HG02840 (cell line): ENCODE measurements around the gene EP400.

ENCODE experiments used
- ATAC-seq: cut with Tn5 transposase; IDR thresholded peaks from one replicate; pipeline ENCODE4 v1.9.1; 2021; ENCODE audit warnings: mild to moderate bottlenecking, moderate library complexity, moderate number of reproducible peaks; ENCODE audit not compliant: unreplicated experiment, low FRiP score

EP400 gene

DNA sequence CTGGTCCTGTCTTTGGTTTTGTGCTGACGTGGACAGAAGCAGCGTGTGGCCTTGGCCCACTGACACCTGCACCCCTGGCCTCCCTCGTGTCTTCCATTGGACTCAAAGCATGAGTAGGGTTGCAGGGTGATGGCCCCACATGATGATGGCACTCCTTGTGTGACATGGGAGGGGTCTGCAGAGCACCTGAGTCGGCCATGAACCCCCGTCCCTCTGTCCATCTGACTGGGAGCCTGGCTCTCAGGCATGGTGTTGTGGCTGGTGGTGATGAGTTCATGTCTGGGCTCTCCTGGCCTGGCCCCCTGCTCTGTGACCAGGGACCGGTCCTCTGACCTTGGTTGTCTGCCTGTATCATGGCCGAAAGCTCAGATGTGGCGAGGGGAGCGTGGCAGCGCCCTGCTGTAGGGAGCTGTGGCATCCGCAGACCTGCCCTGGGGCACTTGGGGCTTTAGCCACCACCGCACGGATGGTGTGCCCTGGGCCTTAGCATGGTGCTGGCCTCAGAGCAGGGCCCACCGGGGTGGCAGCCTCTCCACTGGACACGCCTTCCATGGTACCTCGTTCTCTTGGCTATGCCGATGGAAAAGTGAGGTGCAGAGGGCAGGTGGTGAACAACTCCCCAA is 38.6 kb upstream of the EP400 start:
- ATAC-seq, result no peak

DNA sequence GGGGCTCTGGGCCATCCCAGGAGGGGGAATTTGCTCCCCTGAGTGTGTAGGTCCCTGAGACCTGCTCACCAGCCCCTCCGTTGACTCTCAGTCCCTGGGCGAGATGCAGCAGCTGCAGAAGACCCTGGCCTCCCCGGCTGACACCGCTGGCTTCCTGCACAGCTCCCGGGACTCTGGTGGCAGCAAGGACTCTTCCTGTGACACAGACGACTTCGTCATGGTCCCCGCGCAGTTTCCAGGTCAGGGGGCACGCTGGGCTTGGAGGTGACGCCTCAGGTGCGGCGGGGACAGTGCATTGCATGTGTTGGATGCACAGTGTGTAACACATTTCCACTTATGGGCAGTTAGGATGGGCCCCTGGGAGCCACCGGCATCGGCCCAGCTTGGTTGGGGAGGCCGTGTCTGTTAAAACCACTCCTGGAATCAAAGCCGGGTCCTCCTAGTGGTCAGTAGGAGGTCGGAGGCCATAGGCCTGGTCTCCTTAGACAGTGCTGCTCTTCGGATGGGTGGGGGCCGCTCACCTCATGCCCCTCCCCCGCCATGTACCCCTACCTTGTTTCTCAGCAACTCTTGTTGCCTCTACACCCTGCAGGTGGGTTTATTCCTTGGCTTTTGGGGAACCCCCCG is 37.8 kb upstream of the EP400 start:
- ATAC-seq, result no peak

- ATAC-seq, result no peak
Observed at GRCh38 chr12:131912518-131913274, 37.0 kb upstream of the EP400 start.

GRCh38 chr12:131913666-131914065 is 36.1 kb upstream of the EP400 start:
- ATAC-seq, result no peak

GRCh38 chr12:131914179-131914702 is 35.5 kb upstream of the EP400 start:
- no peak for ATAC-seq

DNA sequence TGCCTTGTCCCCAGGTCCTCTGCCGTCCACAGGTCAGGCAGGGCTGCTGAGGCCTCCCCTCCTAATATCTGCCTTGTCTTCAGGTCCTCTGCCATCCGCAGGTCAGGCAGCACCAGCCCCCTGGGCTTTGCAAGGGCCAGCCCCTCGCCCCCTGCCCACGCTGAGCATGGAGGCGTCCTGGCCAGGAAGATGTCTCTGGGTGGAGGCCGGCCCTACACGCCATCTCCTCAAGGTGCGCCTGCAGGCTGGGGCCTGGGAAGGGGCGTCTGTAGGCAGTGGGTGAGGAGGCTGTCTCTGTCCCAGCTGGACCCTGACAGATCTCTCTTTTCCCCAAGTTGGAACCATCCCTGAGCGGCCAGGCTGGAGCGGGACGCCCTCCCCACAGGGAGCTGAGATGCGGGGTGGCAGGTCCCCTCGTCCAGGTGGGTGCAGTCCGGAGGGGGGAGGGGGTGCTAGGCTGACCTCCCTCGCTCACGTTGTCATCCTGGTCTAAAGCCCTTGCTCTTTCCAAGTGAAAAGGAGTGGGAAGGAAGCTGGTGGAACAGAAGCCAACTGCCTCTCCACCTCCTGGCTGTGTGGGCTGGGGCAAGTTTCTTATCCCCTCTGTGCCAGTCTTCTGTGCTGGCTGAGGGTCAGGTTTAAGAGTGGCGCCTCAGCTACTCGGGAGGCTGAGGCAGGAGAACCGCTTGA is 34.6 kb upstream of the EP400 start:
- ATAC-seq, result no peak

GRCh38 chr12:131915823-131916222 is 33.9 kb upstream of the EP400 start:
- no peak for ATAC-seq

DNA sequence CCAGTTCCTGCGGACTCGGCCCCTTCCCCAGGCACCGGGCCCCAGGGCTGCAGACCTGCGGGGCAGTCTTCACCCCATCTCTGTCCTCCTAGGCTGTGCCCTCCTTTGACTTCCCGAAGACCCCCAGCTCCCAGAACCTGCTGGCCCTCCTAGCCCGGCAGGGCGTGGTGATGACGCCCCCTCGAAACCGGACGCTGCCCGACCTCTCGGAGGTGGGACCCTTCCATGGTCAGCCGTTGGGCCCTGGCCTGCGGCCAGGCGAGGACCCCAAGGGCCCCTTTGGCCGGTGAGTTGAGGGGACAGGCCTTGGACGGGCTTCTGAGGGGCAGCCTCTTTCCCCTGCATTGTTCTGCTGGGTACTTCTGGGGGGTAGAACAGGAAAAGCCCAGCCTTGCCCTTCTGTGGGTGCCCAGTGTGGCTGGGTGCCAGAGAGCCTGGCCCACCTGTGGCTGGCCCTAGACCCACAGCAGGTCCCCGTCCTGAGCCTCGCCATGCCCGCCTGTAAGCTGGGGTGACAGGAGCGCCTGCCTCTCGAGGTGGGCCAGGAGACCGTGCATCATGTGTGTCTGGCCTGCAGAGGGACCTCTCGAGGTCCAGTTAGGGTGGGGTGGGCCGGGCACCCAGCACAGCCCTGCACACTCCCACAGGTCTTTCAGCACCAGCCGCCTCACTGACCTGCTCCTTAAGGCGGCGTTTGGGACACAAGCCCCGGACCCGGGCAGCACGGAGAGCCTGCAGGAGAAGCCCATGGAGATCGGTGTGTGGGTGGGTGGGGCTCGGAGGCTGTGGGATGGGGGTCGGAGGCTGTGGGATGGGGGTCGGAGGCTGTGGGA is 33.2 kb upstream of the EP400 start:
- ATAC-seq, result no peak

DNA sequence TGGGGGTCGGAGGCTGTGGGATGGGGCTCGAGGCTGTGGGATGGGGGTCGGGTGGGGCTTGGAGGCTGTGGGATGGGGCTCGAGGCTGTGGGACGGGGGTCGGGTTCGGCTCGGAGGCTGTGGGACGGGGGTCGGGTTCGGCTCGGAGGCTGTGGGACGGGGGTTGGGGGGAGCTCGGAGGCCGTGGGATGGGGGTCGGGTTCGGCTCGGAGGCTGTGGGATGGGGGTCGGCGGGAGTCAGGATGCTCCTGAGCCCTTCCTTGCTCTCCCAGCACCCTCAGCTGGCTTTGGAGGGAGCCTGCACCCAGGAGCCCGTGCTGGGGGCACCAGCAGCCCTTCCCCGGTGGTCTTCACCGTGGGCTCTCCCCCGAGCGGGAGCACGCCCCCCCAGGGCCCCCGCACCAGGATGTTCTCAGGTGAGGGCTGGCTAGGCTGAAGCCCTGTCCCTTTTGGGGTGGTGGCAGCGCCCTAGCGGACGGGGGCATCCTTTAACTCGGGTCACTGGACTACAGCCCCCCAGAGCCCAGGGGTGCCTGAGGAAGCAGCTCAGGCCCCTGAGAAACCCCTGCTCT is 32.5 kb upstream of the EP400 start:
- ATAC-seq, result no peak

DNA sequence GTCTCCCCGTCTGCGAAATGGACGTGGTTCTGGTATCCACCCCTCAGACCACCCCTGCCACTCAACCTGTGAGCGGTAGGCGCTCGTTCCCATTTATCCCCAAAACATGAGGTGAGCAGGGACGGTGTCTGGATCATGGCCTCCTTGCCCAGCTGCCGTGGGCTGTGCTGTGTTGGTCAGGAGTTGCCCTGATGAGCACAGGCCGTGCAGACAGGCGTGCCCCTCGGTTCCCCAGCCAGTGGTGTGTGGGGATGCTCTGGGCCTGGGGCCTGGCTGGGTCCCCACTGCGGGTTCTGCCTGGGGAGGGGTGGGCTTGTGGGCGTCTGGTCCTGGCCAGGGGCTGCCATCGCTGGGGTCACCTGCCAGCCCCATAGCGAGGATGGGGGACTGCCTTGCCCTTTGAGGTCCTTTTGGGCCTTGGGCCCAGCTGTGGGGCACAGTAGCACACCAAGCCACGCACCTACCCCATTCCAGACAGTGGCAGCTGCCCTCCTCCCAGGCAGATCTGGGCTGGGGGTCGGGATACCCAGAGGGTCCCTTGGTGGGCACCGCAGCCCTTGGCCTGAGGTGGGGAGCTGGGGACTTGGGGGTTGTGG is 31.9 kb upstream of the EP400 start:
- ATAC-seq, result no peak

DNA sequence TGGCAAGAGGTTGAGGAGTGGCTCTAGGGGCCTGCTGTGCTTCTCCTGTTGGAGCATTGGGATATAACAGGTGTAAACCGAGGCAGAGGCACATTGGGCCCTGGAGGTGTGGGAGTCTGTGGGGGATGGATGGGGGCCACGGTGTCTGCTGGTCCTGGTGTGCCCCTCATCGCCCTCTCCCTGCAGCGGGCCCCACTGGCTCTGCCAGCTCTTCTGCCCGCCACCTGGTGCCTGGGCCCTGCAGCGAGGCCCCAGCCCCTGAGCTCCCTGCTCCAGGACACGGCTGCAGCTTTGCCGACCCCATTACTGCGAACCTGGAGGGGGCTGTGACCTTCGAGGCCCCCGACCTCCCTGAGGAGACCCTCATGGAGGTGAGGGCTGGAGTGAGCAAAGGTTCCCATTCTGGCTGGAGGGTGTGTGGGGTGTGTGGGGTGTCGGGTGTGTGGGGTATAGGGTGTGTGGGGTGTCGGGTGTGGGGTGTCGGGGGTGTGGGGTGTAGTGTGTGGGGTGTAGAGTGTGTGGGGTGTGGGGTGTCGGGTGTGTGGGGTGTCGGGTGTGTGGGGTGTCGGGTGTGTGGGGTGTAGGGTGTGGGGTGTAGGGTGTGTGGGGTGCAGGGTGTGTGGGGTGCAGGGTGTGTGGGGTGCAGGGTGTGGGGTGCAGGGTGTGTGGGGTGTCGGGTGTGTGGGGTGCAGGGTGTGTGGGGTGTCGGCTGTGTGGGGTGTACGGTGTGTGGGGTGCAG is 31.3 kb upstream of the EP400 start:
- ATAC-seq, result no peak

GRCh38 chr12:131919051-131919347 is 30.7 kb upstream of the EP400 start:
- ATAC-seq, result no peak

DNA sequence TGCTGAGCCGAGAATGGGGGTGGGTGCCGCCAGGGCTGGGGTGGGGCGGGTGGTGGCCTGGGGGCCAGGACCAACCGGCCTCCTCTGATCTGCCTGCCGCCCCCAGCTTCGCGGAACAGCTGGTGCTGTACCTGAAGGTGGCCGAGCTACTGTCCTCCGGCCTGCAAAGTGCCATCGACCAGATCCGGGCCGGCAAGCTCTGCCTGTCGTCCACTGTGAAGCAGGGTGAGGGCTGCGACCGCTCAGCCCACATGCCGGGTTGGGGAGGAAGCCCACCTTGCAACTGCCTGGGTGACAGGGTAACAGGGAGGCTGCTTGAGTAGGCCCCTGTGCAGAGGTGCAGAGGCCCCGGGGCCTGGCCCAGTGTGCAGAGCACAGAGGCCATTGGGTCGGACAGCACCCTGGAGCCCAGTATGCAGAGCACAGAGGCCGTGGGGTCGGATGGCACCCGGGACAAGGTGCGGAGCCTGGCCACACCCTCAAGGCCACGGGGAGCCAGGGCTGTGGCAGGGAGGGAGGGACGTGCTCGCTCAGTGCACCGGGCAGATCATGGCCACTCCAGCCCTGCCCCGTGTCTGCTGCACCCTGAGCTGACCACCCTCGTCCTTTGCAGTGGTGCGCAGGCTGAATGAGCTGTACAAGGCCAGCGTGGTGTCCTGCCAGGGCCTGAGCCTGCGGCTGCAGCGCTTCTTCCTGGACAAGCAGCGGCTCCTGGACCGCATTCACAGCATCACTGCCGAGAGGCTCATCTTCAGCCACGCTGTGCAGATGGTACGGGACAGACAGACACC is 30.2 kb upstream of the EP400 start:
- ATAC-seq, result no peak

GRCh38 chr12:131920157-131920508 is 29.6 kb upstream of the EP400 start:
- no peak for ATAC-seq

GRCh38 chr12:131920902-131921840 is 28.6 kb upstream of the EP400 start:
- no peak for ATAC-seq

DNA sequence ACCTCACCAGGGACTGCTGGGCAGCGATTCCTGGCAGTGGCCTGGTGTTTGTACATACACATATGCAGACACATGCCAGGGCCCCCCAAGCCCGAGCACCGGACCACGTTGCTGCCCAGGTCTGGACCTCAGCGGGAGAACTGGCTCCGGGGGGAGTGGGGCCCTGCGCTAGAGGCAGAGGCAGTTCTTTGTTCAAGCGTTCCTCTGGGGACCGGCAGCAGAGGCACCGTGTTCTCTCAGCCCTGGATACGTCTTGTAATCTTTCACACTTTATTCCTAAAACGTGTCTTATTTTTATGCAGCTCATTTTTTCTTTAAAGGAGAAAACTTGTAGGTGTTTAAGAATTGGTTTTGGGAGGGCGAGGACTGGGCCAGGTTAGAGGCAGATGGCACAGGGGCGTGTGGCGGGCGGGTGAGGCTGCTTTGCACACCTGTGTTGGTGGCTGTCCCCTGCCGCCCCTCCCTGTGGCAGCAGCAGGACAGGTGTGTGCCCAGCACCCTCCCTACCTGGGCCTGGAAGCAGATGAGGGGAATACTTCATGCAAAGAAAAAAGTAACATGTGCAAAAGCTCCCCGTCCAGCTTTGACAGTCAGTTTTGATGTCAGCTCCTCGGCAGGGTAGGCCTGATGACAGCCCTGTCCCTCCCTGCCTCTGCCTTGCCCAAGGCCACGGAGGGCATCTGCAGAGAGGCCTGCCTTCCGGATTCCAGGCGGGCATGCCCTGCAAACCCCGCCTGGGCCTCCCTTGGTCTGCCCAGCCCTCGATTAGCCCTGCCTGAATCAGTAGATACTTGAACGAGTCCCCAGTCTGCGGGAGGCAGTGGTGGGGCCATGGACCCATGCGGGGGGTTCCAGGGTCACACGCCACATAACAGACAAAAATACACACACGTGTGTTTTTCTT is 27.6 kb upstream of the EP400 start:
- no peak for ATAC-seq
